ENCODE measurements around the gene TLR5. TPM values are rescaled to one million over a fixed set of nuclear protein-coding genes. Genes with fewer than 3 reads are reported as not detected.
"Not testable (repeated sequence)": the region's sequence is repeated elsewhere in the genome, so short reads cannot be mapped to it uniquely, and the experiment has no call there.

TLR5 gene, protein sequence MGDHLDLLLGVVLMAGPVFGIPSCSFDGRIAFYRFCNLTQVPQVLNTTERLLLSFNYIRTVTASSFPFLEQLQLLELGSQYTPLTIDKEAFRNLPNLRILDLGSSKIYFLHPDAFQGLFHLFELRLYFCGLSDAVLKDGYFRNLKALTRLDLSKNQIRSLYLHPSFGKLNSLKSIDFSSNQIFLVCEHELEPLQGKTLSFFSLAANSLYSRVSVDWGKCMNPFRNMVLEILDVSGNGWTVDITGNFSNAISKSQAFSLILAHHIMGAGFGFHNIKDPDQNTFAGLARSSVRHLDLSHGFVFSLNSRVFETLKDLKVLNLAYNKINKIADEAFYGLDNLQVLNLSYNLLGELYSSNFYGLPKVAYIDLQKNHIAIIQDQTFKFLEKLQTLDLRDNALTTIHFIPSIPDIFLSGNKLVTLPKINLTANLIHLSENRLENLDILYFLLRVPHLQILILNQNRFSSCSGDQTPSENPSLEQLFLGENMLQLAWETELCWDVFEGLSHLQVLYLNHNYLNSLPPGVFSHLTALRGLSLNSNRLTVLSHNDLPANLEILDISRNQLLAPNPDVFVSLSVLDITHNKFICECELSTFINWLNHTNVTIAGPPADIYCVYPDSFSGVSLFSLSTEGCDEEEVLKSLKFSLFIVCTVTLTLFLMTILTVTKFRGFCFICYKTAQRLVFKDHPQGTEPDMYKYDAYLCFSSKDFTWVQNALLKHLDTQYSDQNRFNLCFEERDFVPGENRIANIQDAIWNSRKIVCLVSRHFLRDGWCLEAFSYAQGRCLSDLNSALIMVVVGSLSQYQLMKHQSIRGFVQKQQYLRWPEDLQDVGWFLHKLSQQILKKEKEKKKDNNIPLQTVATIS
- total RNA-seq = 1 to 10 TPM; 1.3 to 3.5 TPM
- long read RNA-seq, partial matches to known transcripts = 0 of 1 reads
- long read RNA-seq, other reads (novel, unspliced or antisense) = 1 of 1 reads

- DNase-seq (peak; percentile 87 to 93), ATAC-seq (peak; percentile 96)
- intact Hi-C loops (cut with DNase I, micrococcal nuclease) = loop anchor here in 1 of 2 donors (10.0 kb wide), 1 partner anchor 542 kb away; no protein-coding TSS in a partner anchor
These were observed at the start of gene TLR5 for GRCh38 chr1:223142795-223143536. Gene TLR5, minus strand, starts transcription at chr1:223143248. Its CDS starts 30,217 bp downstream, at chr1:223113031.

GRCh38 chr1:223189903-223190724 lies 47.1 kb upstream of the TLR5 start:
- intact Hi-C loops (cut with DNase I, micrococcal nuclease) = no loop called here
- no peak for DNase-seq
- no peak for ATAC-seq

GRCh38 chr1:223189525-223189902 lies 46.5 kb upstream of the TLR5 start:
- intact Hi-C loops (cut with DNase I, micrococcal nuclease) = no loop called here
- ATAC-seq (no peak), DNase-seq (no peak)

GRCh38 chr1:223188618-223189356 lies 45.7 kb upstream of the TLR5 start:
- ATAC-seq = no peak
- DNase-seq = no peak
- intact Hi-C loops (cut with DNase I, micrococcal nuclease) = no loop called here

DNA sequence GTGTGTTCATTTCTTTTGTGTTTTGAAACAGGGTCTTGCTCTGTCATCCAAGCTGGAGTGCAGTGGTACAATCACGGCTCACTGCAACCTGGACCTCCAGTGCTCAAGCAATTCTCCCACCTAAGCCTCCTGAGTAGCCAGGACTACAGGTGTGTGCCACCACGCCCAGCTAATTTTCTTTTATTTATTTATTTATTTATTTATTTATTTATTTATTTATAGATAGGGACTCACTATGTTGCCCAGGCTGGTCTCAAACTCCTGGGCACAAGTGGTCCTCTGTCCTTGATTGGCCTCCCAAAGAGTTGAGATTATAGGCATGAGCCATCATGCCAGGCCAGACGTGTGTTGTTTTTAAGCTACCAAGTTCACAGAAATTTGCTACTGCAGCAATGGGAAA lies 43.8 kb upstream of the TLR5 start:
- ATAC-seq (no peak), DNase-seq (no peak)
- intact Hi-C loops (cut with DNase I, micrococcal nuclease) = no loop called here

GRCh38 chr1:223183268-223183862 lies 40.3 kb upstream of the TLR5 start:
- no peak for DNase-seq
- no peak for ATAC-seq
- intact Hi-C loops (cut with DNase I, micrococcal nuclease) = no loop called here

DNA sequence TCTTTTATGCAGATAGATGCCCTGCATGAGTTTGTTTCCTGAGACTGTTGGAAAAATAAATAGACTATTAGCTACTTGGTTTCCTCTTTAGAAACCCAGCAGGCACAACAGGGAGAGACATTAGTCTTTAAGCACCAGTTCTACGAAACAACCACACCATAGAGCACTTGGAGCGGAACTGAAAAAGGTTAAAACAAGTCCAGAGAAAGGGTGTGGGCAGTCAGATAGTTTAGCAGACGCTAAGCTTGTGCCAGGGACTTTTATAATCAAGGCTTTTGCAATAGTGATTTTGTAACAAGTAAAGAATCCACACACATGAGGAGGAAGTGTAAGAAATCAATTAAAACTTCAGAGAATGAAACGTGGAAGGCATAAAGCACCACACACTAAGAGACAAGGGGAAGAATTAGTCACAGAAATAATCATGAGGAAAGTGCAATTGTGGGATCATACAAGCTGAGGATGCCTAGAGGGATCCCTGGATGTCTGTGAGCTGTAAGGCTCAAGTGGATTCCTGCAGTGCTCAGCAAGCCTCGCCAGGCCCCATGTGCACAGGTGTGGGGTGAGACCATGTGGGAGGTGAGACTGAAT lies 37.8 kb upstream of the TLR5 start:
- intact Hi-C loops (cut with DNase I, micrococcal nuclease) = no loop called here
- no peak for DNase-seq
- ATAC-seq = no peak

- ATAC-seq = no peak
- intact Hi-C loops (cut with DNase I, micrococcal nuclease) = no loop called here
- no peak for DNase-seq
These were observed 36.7 kb upstream of the TLR5 start for GRCh38 chr1:223179786-223180185.

DNA sequence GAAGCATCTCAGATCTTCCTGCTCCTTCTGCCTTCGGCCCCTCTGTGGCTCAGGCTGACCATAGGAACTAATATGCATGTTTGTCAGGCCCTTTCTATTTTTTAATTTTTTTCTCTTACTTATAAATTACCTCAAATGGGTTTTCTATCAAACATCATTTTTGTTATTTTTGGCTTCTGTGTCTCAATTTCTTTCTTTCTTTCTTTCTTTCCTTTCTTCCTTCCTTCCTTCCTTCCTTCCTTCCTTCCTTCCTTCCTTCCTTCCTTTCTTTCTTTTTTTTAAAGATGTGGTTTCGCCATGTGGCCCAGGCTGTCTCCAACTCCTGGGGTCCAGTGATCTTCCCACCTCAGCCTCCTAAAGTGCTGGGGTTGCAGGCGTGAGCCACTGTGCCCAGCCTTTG lies 36.2 kb upstream of the TLR5 start:
- ATAC-seq (no peak), DNase-seq (no peak)
- intact Hi-C loops (cut with DNase I, micrococcal nuclease) = no loop called here

DNA sequence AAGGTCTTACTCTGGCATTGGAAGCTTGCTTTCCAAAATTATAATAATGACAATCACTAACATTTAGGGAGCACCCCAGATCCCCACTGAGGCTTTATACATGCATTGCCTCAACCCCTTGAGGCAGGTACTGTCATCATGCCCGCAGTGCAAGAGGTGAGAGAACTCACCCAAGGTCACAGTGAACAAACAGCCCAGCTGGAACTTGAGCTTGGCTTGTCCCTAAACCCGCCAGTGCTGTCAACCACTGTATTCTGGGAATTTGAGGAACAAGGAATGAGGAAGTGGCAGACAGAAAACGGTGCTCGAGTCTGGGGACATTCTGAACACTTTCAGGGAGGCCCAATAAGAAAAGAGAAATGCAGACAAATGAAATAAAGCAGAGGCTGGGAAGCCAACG lies 34.6 kb upstream of the TLR5 start:
- DNase-seq = peak in 1 of 2 donors; percentile 35
- peak; percentile 37 for ATAC-seq
- intact Hi-C loops (cut with DNase I, micrococcal nuclease) = no loop called here

- DNase-seq (no peak), ATAC-seq (no peak)
- intact Hi-C loops (cut with DNase I, micrococcal nuclease) = no loop called here
These were observed 33.4 kb upstream of the TLR5 start for GRCh38 chr1:223176437-223176836.

- intact Hi-C loops (cut with DNase I, micrococcal nuclease) = no loop called here
- ATAC-seq = no peak
- DNase-seq = no peak
These were observed 32.6 kb upstream of the TLR5 start for GRCh38 chr1:223175633-223176032.

DNA sequence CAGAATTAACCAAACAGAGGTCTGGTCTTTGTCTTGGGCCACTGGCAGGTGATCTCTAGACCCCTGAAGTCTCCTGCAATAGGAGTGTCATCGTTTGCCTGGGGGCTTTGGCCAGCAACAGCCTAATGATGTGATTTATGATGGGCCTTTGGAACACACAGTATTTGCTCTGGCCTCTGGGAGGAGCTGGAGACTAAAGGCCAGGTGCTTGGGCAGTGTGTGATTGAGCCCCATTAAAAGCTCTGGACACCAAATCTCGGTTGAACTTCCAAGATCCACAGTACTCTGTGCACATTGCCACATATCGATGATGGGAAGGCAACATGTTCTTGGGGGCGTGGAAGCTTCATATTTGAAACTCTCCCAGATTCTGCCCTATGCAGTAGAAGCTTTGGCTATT lies 32.0 kb upstream of the TLR5 start:
- ATAC-seq = no peak
- no peak for DNase-seq
- intact Hi-C loops (cut with DNase I, micrococcal nuclease) = no loop called here

- intact Hi-C loops (cut with DNase I, micrococcal nuclease); ATAC-seq; DNase-seq: not testable (repeated sequence)
These were observed 26.4 kb upstream of the TLR5 start for GRCh38 chr1:223169458-223169857.

- intact Hi-C loops (cut with DNase I, micrococcal nuclease) = no loop called here
- DNase-seq (no peak), ATAC-seq (no peak)
These were observed 18.3 kb upstream of the TLR5 start for GRCh38 chr1:223161321-223161720.

DNA sequence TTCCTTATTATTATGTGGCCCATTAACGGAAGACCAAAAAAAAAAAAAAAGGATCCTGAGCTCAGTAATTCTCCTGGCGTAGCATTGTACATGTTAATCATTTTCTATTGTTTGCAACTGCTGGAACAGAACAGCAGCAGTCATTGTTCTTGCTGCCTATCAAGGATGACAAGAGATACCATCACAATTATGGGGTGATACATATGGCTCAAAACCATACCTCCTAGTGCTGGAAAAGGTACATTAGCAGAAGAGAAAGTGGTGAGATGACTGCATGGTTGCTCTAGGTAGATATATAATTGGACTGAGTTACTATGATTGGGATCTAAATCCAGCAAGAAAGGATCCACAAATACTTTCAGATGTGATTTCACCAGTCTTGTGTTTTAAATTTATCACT lies 13.3 kb upstream of the TLR5 start:
- no peak for DNase-seq
- intact Hi-C loops (cut with DNase I, micrococcal nuclease) = no loop called here

DNA sequence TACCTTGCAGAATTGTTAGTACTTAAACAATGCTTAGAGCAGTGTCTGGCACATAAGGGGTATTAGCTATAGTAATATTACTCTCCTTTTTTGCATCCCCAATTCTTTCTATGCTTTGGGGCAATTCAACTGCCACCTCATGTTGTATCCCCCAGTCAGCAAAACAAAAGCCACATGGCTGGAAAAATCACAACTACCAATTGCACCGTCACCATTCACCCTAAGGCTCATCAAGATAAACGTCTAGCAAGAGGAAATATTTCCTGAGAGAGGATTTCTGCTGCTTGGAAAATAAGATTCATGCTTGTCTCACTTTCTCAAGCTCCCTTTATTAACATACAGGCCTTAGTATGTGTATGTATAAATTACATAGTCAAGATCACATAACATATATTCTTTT lies 12.1 kb upstream of the TLR5 start:
- intact Hi-C loops (cut with DNase I, micrococcal nuclease) = no loop called here
- no peak for ATAC-seq

More for the DNA sequence above, 13.3 kb upstream of the TLR5 start:
- ATAC-seq = peak; percentile 32

More for the DNA sequence above, 12.1 kb upstream of the TLR5 start:
- DNase-seq = no peak
